HG03354 (cell line): ENCODE data around the gene SEC14L5.
"Not testable (repeated sequence)": the region's sequence is repeated elsewhere in the genome, so short reads cannot be mapped to it uniquely, and the experiment has no call there.

Experiments
- ATAC-seq: cut with Tn5 transposase; IDR thresholded peaks from one replicate; pipeline ENCODE4 v1.9.1; 2021; ENCODE audit warnings: mild to moderate bottlenecking; ENCODE audit not compliant: unreplicated experiment, poor library complexity, severe bottlenecking

SEC14L5 gene

GRCh38 chr16:5030251-5030870, 72.2 kb downstream of the SEC14L5 start:
- ATAC-seq, result no peak

GRCh38 chr16:5031601-5032000, 73.5 kb downstream of the SEC14L5 start:
- ATAC-seq, result no peak

GRCh38 chr16:5032748-5033167, 74.6 kb downstream of the SEC14L5 start:
- no peak for ATAC-seq

GRCh38 chr16:5033256-5034166, 75.4 kb downstream of the SEC14L5 start, which contains the start of gene NAGPA:
Gene NAGPA, minus strand, starts transcription at chr16:5033935. Its CDS starts 21 bp downstream, at chr16:5033914.
- peak; percentile 92 for ATAC-seq

- no peak for ATAC-seq
Measured at GRCh38 chr16:5034167-5034523, 76.0 kb downstream of the SEC14L5 start.

- no peak for ATAC-seq
Measured at GRCh38 chr16:5035909-5036227, 77.7 kb downstream of the SEC14L5 start.

GRCh38 chr16:5036228-5037156, 78.4 kb downstream of the SEC14L5 start:
- ATAC-seq, result no peak

GRCh38 chr16:5040451-5040850, 82.3 kb downstream of the SEC14L5 start:
- no peak for ATAC-seq

- peak; percentile 60 for ATAC-seq
Measured at GRCh38 chr16:5041600-5042133, 83.5 kb downstream of the SEC14L5 start.

- no peak for ATAC-seq
Measured at GRCh38 chr16:5042574-5043171, 84.5 kb downstream of the SEC14L5 start.

- no peak for ATAC-seq
Measured at GRCh38 chr16:5044011-5044540, 85.9 kb downstream of the SEC14L5 start.

GRCh38 chr16:5044581-5044980, 86.5 kb downstream of the SEC14L5 start:
- not testable (repeated sequence) for ATAC-seq

GRCh38 chr16:5045499-5046115, 87.5 kb downstream of the SEC14L5 start:
- ATAC-seq, result no peak

GRCh38 chr16:5046914-5047313, 88.8 kb downstream of the SEC14L5 start:
- no peak for ATAC-seq

- ATAC-seq, result no peak
Measured at GRCh38 chr16:5054876-5055865, 97.0 kb downstream of the SEC14L5 start.

- peak; percentile 64 for ATAC-seq
Measured at GRCh38 chr16:5056352-5056751, 98.2 kb downstream of the SEC14L5 start.

- no peak for ATAC-seq
Measured at GRCh38 chr16:5058476-5058875, 100.3 kb downstream of the SEC14L5 start.
